Skin epidermis (tissue), 12 donors: ENCODE measurements around the gene EDIL3.

Experiments
- H3K27ac ChIP-seq, 21 experiments: fragments of 200-600 bp; sonication (generic) in 11 of 21; one replicate each; pipeline ENCODE4 v1.5.0; 2020; ENCODE audit warnings: mild to moderate bottlenecking in 3 of 21, inconsistent platforms in 2 of 21, moderate library complexity in 2 of 21
- H3K4me3 ChIP-seq, 7 experiments: fragments of 200-600 bp; sonication (generic) in 2 of 7; one replicate each; pipeline ENCODE4 v1.5.0; 2020; ENCODE audit warnings: inconsistent platforms in 2 of 7, mild to moderate bottlenecking in 2 of 7, moderate library complexity in 1 of 7

The EDIL3 gene

DNA sequence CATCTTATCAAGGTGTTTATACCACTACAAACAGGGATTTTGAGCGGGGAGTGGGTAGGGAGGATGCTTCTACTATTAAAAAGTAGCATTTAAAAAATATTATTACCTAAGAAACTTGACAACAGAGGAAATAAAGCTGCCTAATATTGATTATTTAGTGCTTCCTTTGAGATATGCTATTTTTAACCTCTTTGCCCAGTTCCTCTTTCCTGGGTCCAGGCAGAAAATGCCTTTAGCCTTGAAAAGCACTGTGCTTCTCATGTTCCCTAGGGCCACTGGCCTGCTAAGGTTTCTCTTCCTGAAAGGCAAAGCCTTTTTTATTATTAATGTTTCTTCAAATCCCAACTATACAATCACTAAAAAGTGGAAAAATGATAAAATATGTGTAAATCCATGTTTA is 446.8 kb downstream of the EDIL3 start:
- no peak overlapping the region for H3K27ac ChIP-seq
- H3K4me3 ChIP-seq = no peak overlapping the region

DNA sequence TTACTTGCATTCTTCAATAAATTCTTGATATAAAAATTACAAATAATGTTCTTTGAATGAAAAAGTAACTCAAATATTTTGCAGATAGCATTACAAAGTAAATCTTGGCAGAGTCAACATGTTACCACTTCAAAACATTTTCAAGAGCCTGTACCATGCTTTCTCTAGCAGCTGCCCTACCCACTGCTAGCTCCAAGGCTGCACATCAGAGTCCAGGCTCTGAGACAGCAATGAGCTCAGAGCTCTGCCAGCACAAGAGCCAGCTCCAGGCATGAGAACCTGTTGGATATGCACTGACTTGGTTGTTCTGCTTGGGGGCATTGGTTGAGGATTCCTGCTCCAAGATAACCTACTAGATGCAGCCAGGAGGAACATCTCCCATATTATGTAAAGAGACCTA is 452.7 kb downstream of the EDIL3 start:
- Histone ChIP-seq H3K4me3 (no peak overlapping the region), H3K27ac (no peak overlapping the region)

DNA sequence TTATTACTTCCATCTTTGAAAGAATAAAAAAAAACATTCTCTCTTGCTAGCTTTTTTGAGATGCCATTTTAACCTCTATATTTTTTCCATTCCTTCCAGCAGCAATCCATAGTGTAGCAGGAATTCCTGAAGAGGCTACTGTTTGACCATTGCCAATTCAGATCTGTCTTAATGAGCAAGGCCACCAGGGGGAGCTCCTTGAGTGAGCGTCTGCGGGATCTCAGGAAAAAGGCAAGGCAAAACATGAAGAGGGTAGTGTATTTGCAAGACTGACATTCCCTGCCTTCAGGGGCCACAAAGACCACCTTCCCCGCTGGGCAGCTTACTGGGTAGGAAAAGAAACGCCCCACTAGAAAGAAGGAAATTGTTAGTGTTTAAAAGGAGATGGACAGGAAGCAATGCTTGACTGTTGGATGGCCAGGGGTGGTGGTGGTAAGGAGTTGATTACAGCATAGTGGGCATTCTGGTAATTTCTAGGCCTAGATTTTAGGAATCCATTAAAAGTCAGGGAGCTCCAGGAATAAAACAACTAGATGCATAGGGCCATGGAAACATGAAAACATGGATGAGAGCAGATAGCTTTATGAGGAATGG is 457.4 kb downstream of the EDIL3 start:
- Histone ChIP-seq H3K27ac (no peak overlapping the region), H3K4me3 (no peak overlapping the region)

DNA sequence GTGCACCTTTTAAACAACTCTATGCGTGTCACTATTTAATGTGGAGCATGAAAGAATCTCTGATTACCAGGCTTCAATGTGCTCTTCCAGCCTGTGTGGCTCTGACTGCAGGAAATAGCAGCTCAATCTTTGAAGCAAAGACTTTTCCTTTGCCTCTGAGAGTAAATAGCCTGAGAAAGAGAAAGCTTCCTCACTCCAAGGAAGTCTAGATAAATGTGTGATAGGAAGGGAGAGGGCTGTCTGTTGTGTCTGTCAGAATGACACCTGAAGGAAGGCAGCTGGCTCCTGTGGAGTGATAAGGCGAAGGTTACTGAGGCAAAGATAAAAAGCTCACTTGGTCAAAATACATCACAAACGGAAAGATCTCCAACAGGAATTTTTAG is 458.7 kb downstream of the EDIL3 start:
- Histone ChIP-seq H3K27ac (no peak overlapping the region), H3K4me3 (no peak overlapping the region)

DNA sequence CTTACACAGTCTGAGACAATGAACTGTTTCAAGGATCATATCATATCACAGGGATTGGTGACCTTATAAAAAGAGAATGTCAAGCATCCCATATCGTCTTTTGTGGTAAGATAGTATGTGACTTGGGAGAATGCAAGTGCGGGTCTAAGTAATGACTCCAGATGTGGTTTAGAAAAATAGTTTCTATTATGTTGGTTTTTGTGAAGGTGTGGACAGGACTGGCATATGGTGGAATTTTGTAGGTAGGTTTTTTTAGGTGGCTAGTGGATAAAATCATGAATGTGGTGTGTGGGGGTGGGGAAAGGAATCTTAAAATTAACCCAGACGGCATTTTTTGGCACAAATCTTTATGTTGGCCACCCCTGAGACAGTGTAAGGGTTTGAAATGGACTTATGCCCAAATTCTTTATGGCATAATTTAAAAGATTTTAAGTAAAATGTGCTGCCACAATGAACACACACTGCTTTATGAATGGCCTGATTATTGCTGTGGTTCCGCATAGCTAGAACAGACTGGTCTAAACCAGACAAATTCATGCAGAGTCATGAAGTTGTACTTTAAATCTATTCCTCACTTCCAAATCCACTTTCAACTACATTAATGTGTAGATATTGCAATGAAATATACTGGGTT is 459.2 kb downstream of the EDIL3 start:
- Histone ChIP-seq H3K27ac (no peak overlapping the region), H3K4me3 (no peak overlapping the region)

DNA sequence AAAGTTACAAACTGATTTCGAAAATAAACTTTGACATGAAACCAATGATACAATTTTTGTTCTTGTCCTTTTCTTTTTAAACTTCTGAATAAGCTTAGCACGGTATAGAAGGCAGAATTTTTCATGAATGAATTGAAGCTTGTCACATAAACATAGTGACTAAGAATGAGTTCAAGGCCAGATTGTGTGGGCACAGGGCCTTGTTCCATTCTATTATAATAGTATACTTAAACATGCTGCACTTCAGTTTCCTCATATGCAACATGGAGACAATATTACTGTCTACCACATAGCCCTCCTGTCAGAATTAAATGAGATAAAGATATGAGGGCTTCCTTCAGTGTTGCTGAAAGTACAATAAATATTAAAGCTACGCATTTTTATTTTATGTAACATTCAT is 459.8 kb downstream of the EDIL3 start:
- no peak overlapping the region for H3K27ac ChIP-seq
- no peak overlapping the region for H3K4me3 ChIP-seq

DNA sequence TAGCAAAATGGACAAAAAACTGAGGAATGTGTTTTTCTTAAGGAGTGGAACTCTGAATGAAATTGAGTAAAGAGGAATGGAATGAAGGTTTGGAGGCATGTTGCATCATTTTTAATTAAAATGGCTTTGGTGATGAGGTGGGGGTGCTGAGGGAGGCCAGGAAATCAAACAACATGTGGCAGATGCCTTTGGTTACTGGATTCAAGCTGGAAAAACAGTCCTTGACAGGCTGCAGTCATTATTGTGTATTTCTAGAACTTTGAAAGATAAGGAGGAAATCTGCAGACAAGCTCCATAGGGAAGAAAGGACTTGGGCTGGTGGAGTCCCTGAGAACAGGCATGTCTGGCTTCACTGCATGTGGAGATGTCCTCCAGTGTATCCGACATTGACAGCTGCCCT is 460.5 kb downstream of the EDIL3 start:
- no peak overlapping the region for H3K27ac ChIP-seq

DNA sequence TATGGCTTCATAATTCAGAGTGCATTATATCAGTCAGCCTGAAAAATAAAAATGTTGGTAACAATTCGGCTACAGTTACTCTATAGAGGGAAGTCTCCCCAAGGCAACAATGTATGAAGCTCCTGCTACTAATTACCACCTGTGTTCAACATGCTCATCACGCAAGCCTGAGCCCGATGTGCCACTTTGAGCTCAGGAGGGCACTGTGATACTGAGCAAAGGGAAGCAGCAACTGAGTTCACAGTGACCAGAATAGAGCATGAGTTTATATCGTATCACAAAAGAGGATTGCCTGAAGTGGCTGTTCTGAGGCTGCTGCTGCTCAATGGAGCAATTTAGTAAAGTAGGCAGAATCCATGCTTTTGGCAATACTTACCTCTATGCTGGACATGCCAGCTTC is 462.0 kb downstream of the EDIL3 start:
- no peak overlapping the region for H3K27ac ChIP-seq
- no peak overlapping the region for H3K4me3 ChIP-seq

More for the DNA sequence above, 460.5 kb downstream of the EDIL3 start:
- H3K4me3 ChIP-seq = no peak overlapping the region

DNA sequence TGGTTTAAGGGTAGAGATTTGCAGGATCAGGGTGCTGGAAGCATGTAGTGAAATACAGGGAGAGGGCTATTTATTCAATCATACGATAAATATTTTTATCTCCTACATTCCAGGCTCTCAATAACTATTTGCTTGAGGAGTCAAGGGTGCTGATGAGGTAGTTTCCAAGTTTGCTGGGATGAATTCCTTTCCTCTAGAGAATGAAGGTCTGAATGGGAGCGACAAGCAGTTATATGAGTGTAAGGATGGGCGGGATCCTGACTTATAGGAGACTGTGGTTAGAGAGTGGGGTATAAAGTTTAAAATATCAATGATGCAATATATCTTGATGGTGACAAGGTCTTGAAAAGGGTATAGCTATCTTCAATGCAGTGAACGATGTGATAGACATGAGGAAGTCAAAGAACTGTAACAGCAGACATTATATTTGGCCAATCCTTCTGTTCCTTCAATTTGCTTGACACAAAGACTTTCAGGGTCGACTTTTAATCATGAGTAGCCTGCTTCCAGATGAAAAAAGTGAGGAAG is 462.9 kb downstream of the EDIL3 start:
- Histone ChIP-seq H3K27ac (no peak overlapping the region), H3K4me3 (no peak overlapping the region)

DNA sequence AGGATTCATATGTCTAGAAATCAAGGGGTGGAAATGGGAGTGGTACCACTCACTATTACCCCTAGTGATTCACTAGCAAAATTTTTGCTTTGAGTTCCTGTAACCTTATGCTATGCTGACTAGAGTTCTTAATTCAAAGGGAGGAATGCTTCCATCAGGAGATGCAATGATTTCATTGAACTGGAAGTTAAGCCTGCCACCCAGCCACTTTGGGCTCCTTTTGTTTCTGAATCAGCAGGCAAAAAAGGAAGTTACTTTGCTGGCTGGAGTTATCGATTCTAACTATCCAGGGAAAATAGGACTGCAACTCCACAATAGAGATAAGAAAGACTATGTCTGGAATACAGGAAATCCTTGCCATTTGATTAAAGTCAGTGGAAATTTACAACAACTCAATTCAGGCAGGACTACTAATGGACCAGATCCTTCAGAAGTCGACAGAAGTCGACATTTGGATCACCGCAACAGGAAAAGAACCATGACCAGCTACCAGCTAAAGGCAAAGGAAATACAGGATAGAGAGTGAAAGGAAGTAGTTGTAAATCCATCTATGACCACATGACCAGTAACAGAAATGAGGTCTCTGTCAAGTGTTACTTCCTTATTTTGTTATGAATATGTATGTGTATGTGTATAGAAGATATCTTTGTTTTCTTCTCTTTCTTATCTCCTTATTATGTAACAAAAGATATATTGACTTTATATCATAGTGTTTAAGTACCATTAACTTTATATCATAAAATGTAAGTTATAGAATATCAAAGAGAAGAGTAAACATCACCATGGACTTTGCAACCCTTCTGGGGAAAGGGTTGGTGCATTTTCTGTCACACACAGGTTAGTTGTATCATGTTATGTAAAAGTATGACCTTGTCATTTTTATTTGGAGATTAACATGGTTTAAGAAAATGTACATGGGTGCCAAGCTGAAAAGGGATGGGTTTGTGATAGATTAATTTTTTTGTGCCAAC is 465.3 kb downstream of the EDIL3 start:
- H3K4me3 ChIP-seq = no peak overlapping the region
- H3K27ac ChIP-seq = no peak overlapping the region

DNA sequence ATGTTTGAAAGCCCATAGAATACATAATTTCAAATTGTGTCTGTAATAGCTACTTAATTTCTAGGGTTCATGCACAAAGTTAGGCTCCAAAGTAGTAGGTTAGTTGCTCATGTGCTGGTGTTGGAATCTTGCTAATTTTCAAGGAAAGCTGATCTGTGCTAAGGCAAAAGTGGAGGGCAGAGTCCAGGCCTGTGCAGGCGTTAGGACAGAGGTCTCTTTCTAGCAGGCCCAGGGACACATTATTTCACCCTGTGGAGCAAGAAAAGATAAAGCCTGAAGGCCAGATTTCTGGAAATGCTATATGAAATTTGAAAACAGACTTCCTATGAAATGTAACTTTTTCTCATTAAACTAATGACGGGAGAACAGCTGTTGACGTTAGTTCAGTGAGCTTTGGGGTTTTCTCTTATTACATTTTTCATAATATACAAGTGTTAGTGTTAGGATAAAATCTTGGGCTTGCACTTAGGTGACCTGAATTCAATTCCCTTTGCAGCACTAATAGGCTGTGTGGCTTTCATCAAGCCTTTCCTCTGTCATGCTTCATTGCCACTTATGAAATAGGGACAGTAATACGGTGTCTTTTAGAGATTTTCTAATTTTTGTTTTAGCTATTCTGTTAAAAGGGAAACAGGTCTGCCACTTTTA is 467.3 kb downstream of the EDIL3 start:
- no peak overlapping the region for H3K27ac ChIP-seq
- no peak overlapping the region for H3K4me3 ChIP-seq

DNA sequence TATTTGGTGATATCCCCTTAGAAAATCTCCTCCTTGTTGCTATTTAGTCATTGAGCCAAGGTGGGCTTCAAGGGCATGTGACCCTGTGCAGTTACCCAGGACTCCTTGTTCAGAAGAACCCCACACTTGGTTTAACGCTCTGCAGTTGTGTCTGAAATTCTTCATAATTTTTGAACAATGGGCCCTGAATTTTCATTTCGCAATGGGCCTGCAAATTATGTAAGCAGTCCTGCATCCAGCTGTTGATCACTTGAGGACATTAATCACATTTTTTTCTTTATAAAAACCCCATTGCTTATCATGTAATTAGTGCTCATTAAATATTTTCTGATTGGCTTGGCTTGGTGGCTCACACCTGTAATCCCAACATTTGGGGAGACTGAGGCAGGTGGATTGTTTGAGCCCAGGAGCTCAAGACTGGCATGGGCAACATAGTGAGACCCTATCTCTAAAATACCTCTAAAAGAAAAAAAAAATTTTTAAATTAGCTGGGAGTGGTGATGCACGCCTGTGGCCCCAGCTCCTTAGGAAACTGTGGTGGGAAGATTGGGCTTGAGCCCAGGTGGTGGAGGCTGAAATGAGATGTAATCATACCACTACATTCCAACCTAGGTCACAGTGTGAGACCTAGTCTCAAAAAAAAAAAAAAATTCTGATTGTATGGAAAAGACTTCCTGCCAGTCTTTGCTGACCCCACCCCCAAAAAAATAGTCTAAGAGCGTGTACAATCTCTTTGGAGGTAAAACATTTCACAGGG is 469.8 kb downstream of the EDIL3 start:
- Histone ChIP-seq H3K4me3 (no peak overlapping the region), H3K27ac (no peak overlapping the region)

DNA sequence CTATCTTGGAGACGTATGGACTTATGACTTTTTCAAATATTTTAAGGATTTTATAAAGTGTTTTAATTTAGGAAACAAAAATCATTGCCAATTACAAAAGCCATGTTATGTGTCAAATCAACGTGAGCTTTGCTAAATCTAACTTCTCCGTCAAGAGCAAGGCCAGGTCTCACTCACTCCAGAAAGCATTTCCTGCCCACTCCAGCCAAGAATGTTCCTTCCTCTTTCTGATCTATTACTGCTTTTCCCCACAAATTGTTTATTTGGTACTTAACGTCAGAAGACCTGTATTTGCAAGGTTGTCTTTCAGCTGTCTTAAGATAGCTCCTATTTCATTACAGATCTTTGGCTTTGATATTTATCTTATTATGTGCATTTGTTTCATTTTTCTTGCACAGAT is 470.5 kb downstream of the EDIL3 start:
- Histone ChIP-seq H3K27ac (no peak overlapping the region), H3K4me3 (no peak overlapping the region)

DNA sequence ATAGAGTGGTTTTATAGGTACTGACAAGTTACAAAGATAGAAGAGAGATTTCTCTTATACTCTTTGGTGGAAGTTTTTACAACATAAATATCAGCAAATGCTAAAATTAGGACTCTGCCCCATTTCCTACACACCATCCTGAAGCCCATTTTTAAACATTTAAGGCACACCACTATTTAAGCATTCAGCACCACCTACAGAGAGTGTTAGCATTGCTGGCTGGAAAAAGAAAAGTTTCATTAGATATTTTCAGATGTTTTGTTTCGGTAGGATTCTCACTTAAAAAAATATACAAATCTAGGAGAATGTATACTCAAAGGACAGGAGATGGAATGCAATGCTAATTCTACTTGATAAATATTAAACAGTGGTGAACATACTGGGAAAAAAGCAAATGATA is 471.1 kb downstream of the EDIL3 start:
- Histone ChIP-seq H3K4me3 (no peak overlapping the region), H3K27ac (no peak overlapping the region)

DNA sequence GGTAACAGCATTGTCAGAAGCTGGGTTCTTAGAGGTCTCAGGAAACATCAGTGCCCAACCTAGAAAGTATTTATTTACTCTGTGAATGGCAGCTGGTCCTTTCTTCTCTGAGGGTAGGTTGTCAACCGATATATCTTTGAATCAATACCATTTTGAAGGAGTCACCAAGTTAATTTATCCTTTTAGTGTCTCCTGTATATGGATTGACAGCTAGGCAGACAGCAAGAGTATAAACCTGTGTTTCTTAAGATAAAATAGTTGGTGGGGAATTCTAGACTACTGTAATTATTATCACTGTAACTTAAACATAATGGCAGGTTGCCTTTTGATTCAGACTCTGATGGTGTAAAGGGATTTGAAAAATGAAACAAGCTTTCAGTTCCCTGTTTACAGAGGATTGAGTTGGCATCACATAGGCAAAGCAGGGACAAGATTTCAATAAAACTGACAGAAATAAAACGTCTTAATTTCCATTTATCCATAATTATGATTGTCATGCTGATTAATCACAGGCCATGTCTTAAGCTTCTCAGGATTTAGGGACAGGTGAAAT is 473.2 kb downstream of the EDIL3 start:
- Histone ChIP-seq H3K4me3 (no peak overlapping the region), H3K27ac (no peak overlapping the region)

DNA sequence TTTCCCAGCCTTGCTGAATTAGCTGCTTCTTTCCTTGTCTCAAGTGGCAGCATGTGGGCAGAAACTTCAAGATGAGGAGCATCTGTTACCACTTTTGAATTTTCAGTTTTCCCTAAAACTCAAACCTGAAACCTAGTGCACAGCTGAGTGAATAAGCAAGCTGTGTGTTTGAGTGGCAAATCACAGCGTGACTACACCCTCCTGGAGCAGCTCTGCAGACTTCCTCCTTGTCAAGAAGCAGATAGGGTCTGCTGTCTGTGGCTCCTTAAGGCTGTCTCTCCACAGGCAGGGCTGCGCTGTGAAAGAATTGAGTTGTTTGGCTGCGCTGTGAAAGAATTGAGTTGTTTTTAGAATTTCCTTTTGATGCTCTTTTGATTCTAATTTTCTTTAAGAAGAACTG is 484.4 kb downstream of the EDIL3 start:
- Histone ChIP-seq H3K27ac (no peak overlapping the region), H3K4me3 (no peak overlapping the region)

DNA sequence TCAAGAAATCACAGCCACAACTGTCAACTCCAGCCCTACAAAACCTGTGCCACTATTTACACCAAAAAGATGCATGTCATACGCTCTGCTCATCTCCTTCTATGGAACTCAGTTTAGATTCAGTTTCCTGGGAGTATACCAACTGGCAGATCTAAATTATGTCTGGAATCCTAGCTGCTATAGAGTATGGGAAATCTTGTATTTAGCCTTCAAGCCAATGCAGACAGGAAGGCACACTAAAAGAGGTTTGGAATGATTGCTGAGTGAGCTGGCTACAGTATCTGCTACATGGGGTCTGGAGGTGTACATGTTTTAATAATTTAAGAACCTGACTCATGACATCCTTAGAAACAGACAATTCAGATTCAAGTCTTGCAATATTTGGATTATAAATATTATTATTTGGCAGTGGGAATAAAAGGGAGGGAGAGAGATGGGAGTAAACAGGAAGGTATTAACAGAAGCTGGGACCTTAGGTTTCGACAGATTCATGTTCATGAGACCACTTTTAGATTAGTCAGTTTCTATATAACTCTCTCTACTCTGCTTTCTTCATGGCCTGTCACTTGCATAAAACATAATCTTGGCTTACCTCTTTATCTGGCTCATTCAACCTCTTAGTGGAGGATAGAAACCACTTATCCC is 485.2 kb downstream of the EDIL3 start:
- no peak overlapping the region for H3K27ac ChIP-seq
- no peak overlapping the region for H3K4me3 ChIP-seq

DNA sequence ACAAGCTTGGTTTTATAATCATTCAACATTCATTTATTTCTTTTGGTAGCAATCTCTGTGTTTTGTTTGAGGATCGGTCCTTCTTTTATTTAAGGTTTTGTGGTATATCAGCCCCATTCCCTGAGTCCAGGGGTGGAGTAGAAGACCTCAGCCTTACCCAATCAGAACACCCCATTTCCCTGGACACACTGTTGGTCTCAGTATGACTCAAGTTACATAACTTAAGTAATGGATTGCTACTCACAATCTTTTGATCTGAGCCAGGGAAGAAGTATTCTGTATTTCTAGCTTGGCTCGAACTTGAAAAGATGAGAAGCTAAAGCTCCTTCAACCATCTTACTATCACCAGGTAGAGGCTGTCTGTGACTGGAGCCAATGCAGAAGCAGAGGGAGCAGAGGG is 488.8 kb downstream of the EDIL3 start:
- Histone ChIP-seq H3K27ac (no peak overlapping the region), H3K4me3 (no peak overlapping the region)

DNA sequence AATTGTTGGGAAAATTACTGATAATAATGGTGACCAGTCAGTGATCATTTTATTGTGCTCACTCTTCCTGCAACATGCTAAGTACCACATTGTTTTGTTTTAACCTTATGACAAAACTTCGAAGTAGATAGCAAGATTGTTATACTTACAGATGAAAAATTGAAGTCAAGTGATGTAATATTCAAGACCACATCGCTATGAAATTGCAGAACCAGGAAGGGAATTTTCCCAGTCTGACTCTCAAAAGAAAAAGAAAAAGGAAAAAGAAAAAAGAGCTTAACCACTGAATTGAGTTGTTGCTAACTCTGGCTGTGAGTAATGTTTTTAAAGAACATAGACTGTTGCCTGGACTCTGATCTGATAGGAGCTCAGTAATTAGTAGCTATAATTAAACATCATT is 493.4 kb downstream of the EDIL3 start:
- no peak overlapping the region for H3K4me3 ChIP-seq

More for the DNA sequence above, 493.4 kb downstream of the EDIL3 start:
- no peak overlapping the region for H3K27ac ChIP-seq
